K562 (cell line): Measurements from ENCODE around the gene SHC1.

Experiments
- BHLHE40 ChIP-seq: IDR thresholded peaks from 2 replicates; pipeline ENCODE4 v1.6.1; 2011; ENCODE audit warnings: low read length, improper control_type of control experiment
- BMI1 ChIP-seq: fragments of 150-350 bp; IDR thresholded peaks from 2 replicates; pipeline ENCODE4 v1.6.1; 2014; ENCODE audit warnings: low read length
- CBX3 ChIP-seq, 2 experiments: IDR thresholded peaks; 1 replicate in 1 of 2; 2 replicates in 1 of 2; pipeline ENCODE4 v1.6.1; 2012; ENCODE audit warnings: inconsistent platforms in 2 of 2, low read length in 2 of 2, borderline replicate concordance in 1 of 2, control low read depth in 1 of 2
- CTCF ChIP-seq, 3 experiments: IDR thresholded peaks in 2 of 3; conservative IDR thresholded peaks in 1 of 3; 2 replicates each; pipeline ENCODE4 v1.5.1; 2011 to 2012; ENCODE audit warnings: low read length in 3 of 3, mild to moderate bottlenecking in 3 of 3, control low read depth in 2 of 3, improper control_type of control experiment in 1 of 3, inconsistent platforms in 1 of 3, low read depth in 1 of 3, mixed read lengths in 1 of 3, moderate library complexity in 1 of 3; ENCODE audit not compliant: insufficient read depth in 2 of 3
- NFATC3 ChIP-seq: fragments of 450-650 bp; IDR thresholded peaks from 2 replicates; pipeline ENCODE4 v1.6.1; 2017; ENCODE audit warnings: mild to moderate bottlenecking
- TRIM28 ChIP-seq: fragments of 450-650 bp; IDR thresholded peaks from 2 replicates; pipeline ENCODE4 v1.6.1; 2017
- UBTF ChIP-seq, 2 experiments: IDR thresholded peaks; 2 replicates each; pipeline ENCODE4 v1.6.1; 2012; ENCODE audit warnings: improper control_type of control experiment in 2 of 2, low read depth in 2 of 2, low read length in 2 of 2, borderline replicate concordance in 1 of 2
- ZBTB1 ChIP-seq: sonication (generic); formaldehyde crosslinking; IDR thresholded peaks from 2 replicates; pipeline ENCODE4 v1.8.1; 2023; ENCODE audit warnings: missing genetic modification reagents, low read depth, mild to moderate bottlenecking, borderline replicate concordance
- ZFP91 ChIP-seq: sonication (generic); formaldehyde crosslinking; IDR thresholded peaks from 2 replicates; pipeline ENCODE4 v1.8.0; 2022; ENCODE audit warnings: mild to moderate bottlenecking, missing genetic modification reagents
- ZNF282 ChIP-seq: sonication (generic); formaldehyde crosslinking; IDR thresholded peaks from 2 replicates; pipeline ENCODE4 v1.8.1; 2023; ENCODE audit warnings: missing genetic modification reagents

- no peak; a peak in 1 of 3 replicates for TF ChIP-seq CBX3 (IDR thresholded peaks at IDR 0.05; ENCODE audit: borderline replicate concordance in 1 of 2, low read length in 2 of 2)
- 0 out of 2 replicates have a peak, but pooled peaks have one; percentile 65 for TF ChIP-seq ZBTB1 (CRISPR knock-in tag)
- no peak for TF ChIP-seq BMI1
- TF ChIP-seq NFATC3: no peak
- TF ChIP-seq BHLHE40: no peak
- peak; percentile 58 to 95; a peak in 2 of 4 replicates for TF ChIP-seq UBTF (IDR thresholded peaks at IDR 0.05; ENCODE audit: borderline replicate concordance in 1 of 2, low read depth in 2 of 2, low read length in 2 of 2)
- peak; percentile 100 for TF ChIP-seq CTCF (IDR thresholded peaks at IDR 0.05 in 2 of 3, conservative IDR thresholded peaks at IDR 0.05 in 1 of 3; ENCODE audit: insufficient read depth in 2 of 3, low read depth in 1 of 3, low read length in 3 of 3)
- TF ChIP-seq ZNF282 (CRISPR knock-in tag): peak; percentile 85; the same call in 1 of the 2 replicates
- peak; percentile 32; the same call in 1 of the 2 replicates for TF ChIP-seq TRIM28
- TF ChIP-seq ZFP91 (CRISPR knock-in tag): peak; percentile 52; the same call in 1 of the 2 replicates
Measured at GRCh38 chr1:155017041-155017945, 46.7 kb upstream of the SHC1 start.
